PC-3 (cell line): ENCODE data around the gene CTNNA3. TPM values are rescaled to one million over a fixed set of nuclear protein-coding genes. Genes with fewer than 3 reads are reported as not detected.

Source experiments
- ATAC-seq: fragments of 200-7000 bp; cut with Tn5 transposase; 2 replicates; pipeline ENCODE4 v1.9.1; 2020; ENCODE audit warnings: mild to moderate bottlenecking, moderate library complexity
- BruUV-seq: library from RNA; stranded (reverse); fragments of 400-500 nt; replicated peaks from 2 replicates; lab custom pipeline; 2021; lab: Mats Ljungman, UMichigan
- CTCF ChIA-PET: fragments of 300-600 bp; sonication (Branson Sonifier 250); formaldehyde crosslinking; loops from one replicate; lab custom pipeline; 2022; ENCODE audit warnings: antibody characterized with exemption; lab: Charles Lee
- POLR2A ChIA-PET: fragments of 300-600 bp; sonication (Branson Sonifier 250); formaldehyde crosslinking; loops from one replicate; lab custom pipeline; 2022; ENCODE audit warnings: antibody characterized with exemption; ENCODE audit not compliant: unreplicated experiment; lab: Charles Lee
- DNase-seq: peaks from one replicate; pipeline ENCODE4 v3.0.0-alpha.2; 2015
- H2AFZ ChIP-seq: fragments of 300-600 bp; sonication (generic); 2 replicates; pipeline ENCODE4 v1.6.0; 2016; ENCODE audit warnings: antibody characterized with exemption, low read length
- H3F3A ChIP-seq: fragments of 300-600 bp; sonication (generic); one replicate; pipeline ENCODE4 v1.6.0; 2017; ENCODE audit warnings: antibody characterized with exemption, low read length, control low read depth, mild to moderate bottlenecking; ENCODE audit not compliant: unreplicated experiment
- H3K27ac ChIP-seq: fragments of 300-600 bp; sonication (generic); 2 replicates; pipeline ENCODE4 v1.5.1; 2016; ENCODE audit warnings: mild to moderate bottlenecking, low read length
- H3K27me3 ChIP-seq: fragments of 300-600 bp; sonication (generic); 2 replicates; pipeline ENCODE4 v1.6.1; 2016; ENCODE audit warnings: low read length, mixed read lengths
- H3K36me3 ChIP-seq: fragments of 300-600 bp; sonication (generic); 2 replicates; pipeline ENCODE4 v1.6.1; 2016; ENCODE audit warnings: low read depth, mixed run types, low read length, mixed read lengths
- H3K4me1 ChIP-seq: fragments of 300-600 bp; sonication (generic); 2 replicates; pipeline ENCODE4 v1.5.1; 2016; ENCODE audit warnings: low read length; ENCODE audit not compliant: insufficient read depth
- H3K4me2 ChIP-seq: fragments of 300-600 bp; sonication (generic); 2 replicates; pipeline ENCODE4 v1.6.0; 2016; ENCODE audit warnings: low read length
- H3K4me3 ChIP-seq: fragments of 300-600 bp; sonication (generic); 2 replicates; pipeline ENCODE4 v1.5.1; 2016; ENCODE audit warnings: mild to moderate bottlenecking, low read length, mixed read lengths
- H3K79me2 ChIP-seq: fragments of 300-600 bp; sonication (generic); 2 replicates; pipeline ENCODE4 v1.6.1; 2017; ENCODE audit warnings: low read length, mixed read lengths
- H3K9ac ChIP-seq: fragments of 300-600 bp; sonication (generic); 2 replicates; pipeline ENCODE4 v1.6.0; 2016; ENCODE audit warnings: mild to moderate bottlenecking, low read length
- H3K9me2 ChIP-seq: fragments of 300-600 bp; sonication (generic); replicated peaks from 2 replicates; pipeline ENCODE4 v1.6.1; 2016; ENCODE audit warnings: mixed run types, low read length, mixed read lengths
- H3K9me3 ChIP-seq: fragments of 300-600 bp; sonication (generic); 2 replicates; pipeline ENCODE4 v1.6.1; 2016; ENCODE audit warnings: low read length, mixed read lengths
- H4K20me1 ChIP-seq: fragments of 300-600 bp; sonication (generic); 2 replicates; pipeline ENCODE4 v1.6.1; 2016; ENCODE audit warnings: low read length, mixed read lengths
- CTCF ChIP-seq: fragments of 300-600 bp; sonication (generic); conservative IDR thresholded peaks from 2 replicates; pipeline ENCODE4 v1.5.1; 2017; ENCODE audit warnings: antibody characterized with exemption, low read depth, mild to moderate bottlenecking, low read length
- EZH2 ChIP-seq: fragments of 300-600 bp; sonication (generic); IDR thresholded peaks from one replicate; pipeline ENCODE4 v1.6.1; 2017; ENCODE audit warnings: antibody characterized with exemption, mild to moderate bottlenecking, low read length; ENCODE audit not compliant: unreplicated experiment
- EZH2phosphoT487 ChIP-seq: fragments of 300-600 bp; sonication (generic); IDR thresholded peaks from 2 replicates; pipeline ENCODE4 v1.6.1; 2018; ENCODE audit warnings: mild to moderate bottlenecking, antibody characterized with exemption, low read length, borderline replicate concordance
- intact Hi-C: fragments of 100-400 bp; cut with micrococcal nuclease; formaldehyde crosslinking; loops from 2 replicates; pipeline ENCODE4 v1.9.0; 2023
- total RNA-seq: library from RNA; depleted of rRNA; stranded (reverse); fragments of >200 nt; gene quantifications from 2 replicates; pipeline ENCODE4 v1.2.3, GENCODE V29; 2014

The CTNNA3 gene
- total RNA-seq, 1 experiment from 2014 or later, result 1.9 TPM

GRCh38 chr10:65968437-65968836 lies 1727.6 kb downstream of the CTNNA3 start:
- H3K9ac ChIP-seq, result no peak overlapping the region
- TF ChIP-seq CTCF (no peak), EZH2phosphoT487 (no peak), EZH2 (no peak)
- H3K4me1 ChIP-seq, result no peaks in the 10 kb centered on the region
- ChIA-PET CTCF (no interaction called here), POLR2A (no interaction called here)
- no peaks in the 10 kb centered on the region for H3K36me3 ChIP-seq
- no peak overlapping the region for H3K4me2 ChIP-seq
- no peak overlapping the region for H2AFZ ChIP-seq
- no peak overlapping the region for H3K4me3 ChIP-seq
- no peaks in the 10 kb centered on the region for H3K79me2 ChIP-seq
- no peak for ATAC-seq
- no peak overlapping the region for H3K27ac ChIP-seq
- no peaks in the 10 kb centered on the region for H3K27me3 ChIP-seq
- no TSS peak for BruUV-seq
- no peaks in the 10 kb centered on the region for H4K20me1 ChIP-seq
- no peak for DNase-seq
- no peaks in the 10 kb centered on the region for H3K9me2 ChIP-seq
- intact Hi-C loops, result no loop called here
- no peaks in the 10 kb centered on the region for H3K9me3 ChIP-seq
- H3F3A ChIP-seq, result no peaks in the 10 kb centered on the region

GRCh38 chr10:65964205-65964604 lies 1731.8 kb downstream of the CTNNA3 start:
- Histone ChIP-seq H2AFZ (no peak overlapping the region), H3K79me2 (no peaks in the 10 kb centered on the region), H3K27ac (no peak overlapping the region), H3F3A (no peaks in the 10 kb centered on the region), H4K20me1 (no peaks in the 10 kb centered on the region), H3K9me2 (no peaks in the 10 kb centered on the region), H3K36me3 (no peaks in the 10 kb centered on the region), H3K9me3 (no peaks in the 10 kb centered on the region), H3K9ac (no peak overlapping the region), H3K4me2 (no peak overlapping the region), H3K27me3 (no peaks in the 10 kb centered on the region), H3K4me1 (no peaks in the 10 kb centered on the region), H3K4me3 (no peak overlapping the region)
- DNase-seq (no peak), ATAC-seq (no peak)
- TF ChIP-seq CTCF (no peak), EZH2 (no peak), EZH2phosphoT487 (no peak)
- intact Hi-C loops, result no loop called here
- ChIA-PET CTCF (no interaction called here), POLR2A (no interaction called here)
- no TSS peak for BruUV-seq

DNA sequence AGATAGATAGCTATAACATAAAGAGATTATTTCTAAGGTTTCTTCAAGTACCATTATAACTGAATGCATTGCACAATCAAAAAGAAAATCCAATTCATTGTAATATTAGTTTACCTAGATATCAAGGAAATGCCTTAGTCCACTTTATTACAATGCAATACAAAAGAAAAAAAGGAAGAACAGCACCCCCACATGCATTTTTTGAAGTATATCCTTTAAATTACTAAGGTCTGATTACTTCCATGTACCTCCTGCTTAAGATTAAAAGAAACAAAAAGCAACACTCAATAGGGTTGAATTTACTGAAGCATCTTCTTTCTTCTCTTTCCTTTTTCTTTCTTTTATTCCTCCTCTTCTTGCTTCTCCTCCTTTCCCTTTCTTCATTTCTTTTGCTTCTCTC lies 1743.9 kb downstream of the CTNNA3 start:
- CTCF ChIA-PET, result interaction anchor here (0.6 to 0.9 kb wide), 3 partner anchors 114 to 929 kb away, joined by 3 to 5 read pairs (median 3); no protein-coding TSS in a partner anchor
- H3K27me3 ChIP-seq, result no peaks in the 10 kb centered on the region
- H3K79me2 ChIP-seq, result no peaks in the 10 kb centered on the region
- H3K4me3 ChIP-seq, result no peak overlapping the region
- no peaks in the 10 kb centered on the region for H3K9me2 ChIP-seq
- H3K4me2 ChIP-seq, result no peak overlapping the region
- POLR2A ChIA-PET, result no interaction called here
- no peak overlapping the region for H3K27ac ChIP-seq
- H3K9me3 ChIP-seq, result no peaks in the 10 kb centered on the region
- H3K4me1 ChIP-seq, result peaks cover 4% of the 10 kb centered on the region; the same call in 1 of the 2 replicates
- no peak overlapping the region for H3K9ac ChIP-seq
- no peak overlapping the region for H2AFZ ChIP-seq
- TF ChIP-seq EZH2 (no peak), CTCF (peak; percentile 39; the same call in 1 of the 2 replicates)
- intact Hi-C loops, result loop anchor here (5.0 kb wide), 3 partner anchors 200 to 975 kb away; no protein-coding TSS in a partner anchor
- no peaks in the 10 kb centered on the region for H3K36me3 ChIP-seq
- peak; percentile 49 for ATAC-seq
- no peaks in the 10 kb centered on the region for H3F3A ChIP-seq
- BruUV-seq, result no TSS peak
- H4K20me1 ChIP-seq, result no peaks in the 10 kb centered on the region
- DNase-seq, result peak; percentile 43
